ENCODE results near the gene SHB.
"Not testable (repeated sequence)": the region's sequence is repeated elsewhere in the genome, so short reads cannot be mapped to it uniquely, and the experiment has no call there.

The SHB gene

GRCh38 chr9:37914154-37914551 lies 154.9 kb downstream of the SHB start:
- DNase-seq = no peak

GRCh38 chr9:37913480-37914153 lies 155.4 kb downstream of the SHB start:
- peak; percentile 88 to 95 (median 89) for DNase-seq

GRCh38 chr9:37911271-37911681 lies 157.8 kb downstream of the SHB start:
- DNase-seq = no peak

GRCh38 chr9:37910271-37910670 lies 158.8 kb downstream of the SHB start:
- no peak for DNase-seq

- DNase-seq = not testable (repeated sequence)
These were observed 159.2 kb downstream of the SHB start for GRCh38 chr9:37909836-37910235.

- no peak for DNase-seq
These were observed 159.7 kb downstream of the SHB start for GRCh38 chr9:37909326-37909725.

GRCh38 chr9:37908698-37909186 lies 160.3 kb downstream of the SHB start:
- DNase-seq = peak; percentile 78 to 92 (median 91)

- DNase-seq = no peak
These were observed 160.7 kb downstream of the SHB start for GRCh38 chr9:37908283-37908682.

GRCh38 chr9:37906312-37907239 lies 162.5 kb downstream of the SHB start:
- no peak for DNase-seq

GRCh38 chr9:37905776-37906175 lies 163.3 kb downstream of the SHB start:
- no peak for DNase-seq

GRCh38 chr9:37905131-37905505 lies 163.9 kb downstream of the SHB start:
- no peak for DNase-seq

- peak in 1 of 3 donors; percentile 16 for DNase-seq
These were observed 164.4 kb downstream of the SHB start for GRCh38 chr9:37904445-37905130.

GRCh38 chr9:37903647-37904444 lies 165.2 kb downstream of the SHB start, which contains the start of gene SLC25A51:
TSS of gene SLC25A51 (minus strand) at chr9:37904127. CDS start at chr9:37888550, 15,577 bp downstream.
- peak; percentile 95 to 98 (median 96) for DNase-seq

- peak; percentile 41 to 61 (median 55) for DNase-seq
These were observed 166.0 kb downstream of the SHB start for GRCh38 chr9:37902796-37903646.

GRCh38 chr9:37902131-37902530 lies 166.9 kb downstream of the SHB start:
- DNase-seq = no peak

GRCh38 chr9:37899041-37899440 lies 170.0 kb downstream of the SHB start:
- DNase-seq = no peak

- no peak for DNase-seq
These were observed 171.4 kb downstream of the SHB start for GRCh38 chr9:37897665-37898064.

GRCh38 chr9:37892063-37892462 lies 177.0 kb downstream of the SHB start:
- no peak for DNase-seq

- DNase-seq = not testable (repeated sequence)
These were observed 178.0 kb downstream of the SHB start for GRCh38 chr9:37891042-37891441.

GRCh38 chr9:37889536-37889935 lies 179.5 kb downstream of the SHB start:
- DNase-seq = no peak

GRCh38 chr9:37887977-37888583 lies 180.9 kb downstream of the SHB start:
- peak; percentile 38 to 48 (median 43) for DNase-seq

Data from suppressor macrophage treated with lipopolysaccharide for 1 hour (primary cell).